K562 (cell line): Measurements from ENCODE around the gene OR4D9. TPM values are rescaled to one million over a fixed set of nuclear protein-coding genes. Genes with fewer than 3 reads are reported as not detected.

Experiments
- ATAC-seq: fragments of 200-7000 bp; cut with Tn5 transposase; 3 replicates; pipeline ENCODE4 v1.9.1; 2020; ENCODE audit warnings: moderate library complexity
- Bru-seq: library from RNA; stranded (reverse); fragments of 400-500 nt; gene quantifications from one replicate; lab custom pipeline; 2021; lab: Mats Ljungman, UMichigan
- BruChase-seq, 2 experiments: library from RNA; stranded (reverse); fragments of 400-500 nt; gene quantifications; one replicate each; lab custom pipeline; 2021; lab: Mats Ljungman, UMichigan
- BruUV-seq: library from RNA; stranded (reverse); fragments of 400-500 nt; replicated peaks from 2 replicates; lab custom pipeline; 2021; lab: Mats Ljungman, UMichigan
- CTCF ChIA-PET: fragments of 300-600 bp; formaldehyde crosslinking; extraction: SDS; loops from one replicate; lab custom pipeline; 2021; ENCODE audit warnings: low intra/inter-chr PET ratio; lab: Yijun Ruan, JAX
- POLR2A ChIA-PET: fragments of 300-600, 350-650 bp; sonication (Branson Sonifier 250); formaldehyde crosslinking; extraction: SDS; loops from one replicate; lab custom pipeline; 2021; ENCODE audit warnings: antibody characterized with exemption, inconsistent platforms; lab: Yijun Ruan, JAX
- DNase-seq, 4 experiments: peaks; one replicate each; pipeline versions ENCODE4 v3.0.0 to v3.0.0-alpha.2; 2011 to 2018; ENCODE audit warnings: low spot score in 3 of 4, mixed read lengths in 3 of 4; ENCODE audit errors: extremely low read depth in 1 of 4
- FAIRE-seq: peaks from 2 replicates; lab custom pipeline; 2011; peaks lifted over from hg19 to GRCh38; lab: Jason Lieb, UNC
- H2AFZ ChIP-seq: 2 replicates; pipeline ENCODE4 v1.6.0; 2011; ENCODE audit warnings: low read depth, low read length, control low read depth, inconsistent platforms
- H3K27ac ChIP-seq: fragments of 200-600 bp; 3 replicates; pipeline ENCODE4 v1.8.0; 2011; ENCODE audit warnings: low read depth, mild to moderate bottlenecking, control low read depth, inconsistent platforms, low read length, moderate library complexity, mixed read lengths; ENCODE audit errors: extremely low read depth
- H3K27me3 ChIP-seq, 2 experiments: fragments of 300-600 bp in 1 of 2; 2 replicates in 1 of 2; 3 replicates in 1 of 2; pipeline versions ENCODE4 v1.6.0 to v1.8.0; 2011; ENCODE audit warnings: inconsistent platforms in 2 of 2, low read length in 2 of 2, mild to moderate bottlenecking in 1 of 2, mixed read lengths in 1 of 2, moderate library complexity in 1 of 2; ENCODE audit not compliant: control insufficient read depth in 2 of 2, insufficient read depth in 2 of 2
- H3K36me3 ChIP-seq: fragments of 300-600 bp; 3 replicates; pipeline ENCODE4 v1.8.0; 2011; ENCODE audit warnings: mild to moderate bottlenecking, low read length, inconsistent platforms; ENCODE audit not compliant: control insufficient read depth, insufficient read depth
- H3K4me1 ChIP-seq, 2 experiments: fragments of 200-600 bp in 1 of 2; replicated peaks in 1 of 2; 2 replicates in 1 of 2; 3 replicates in 1 of 2; pipeline versions ENCODE4 v1.5.1 to v1.8.0; 2011; ENCODE audit warnings: inconsistent platforms in 2 of 2, low read length in 2 of 2, mild to moderate bottlenecking in 1 of 2, mixed read lengths in 1 of 2, moderate library complexity in 1 of 2; ENCODE audit not compliant: control insufficient read depth in 2 of 2, insufficient read depth in 2 of 2
- H3K4me2 ChIP-seq: 2 replicates; pipeline ENCODE4 v1.6.1; 2011; ENCODE audit warnings: low read length, control low read depth, inconsistent platforms, mixed read lengths; ENCODE audit not compliant: insufficient read depth
- H3K4me3 ChIP-seq: fragments of 200-600 bp; sonication (generic), shearing (Covaris generic); 2 replicates; pipeline ENCODE4 v1.5.1; 2016; ENCODE audit warnings: control low read depth, inconsistent platforms
- H3K79me2 ChIP-seq: fragments of 200-600 bp; 3 replicates; pipeline ENCODE4 v1.8.0; 2011; ENCODE audit warnings: low read length, inconsistent platforms; ENCODE audit not compliant: control insufficient read depth, insufficient read depth
- H3K9ac ChIP-seq, 2 experiments: 2 replicates each; pipeline versions ENCODE4 v1.6.0 to v1.6.1; 2011; ENCODE audit warnings: low read depth in 2 of 2, low read length in 2 of 2, control low read depth in 1 of 2, inconsistent platforms in 1 of 2, mild to moderate bottlenecking in 1 of 2, mixed read lengths in 1 of 2; ENCODE audit not compliant: insufficient read depth in 1 of 2
- H3K9me1 ChIP-seq: one replicate; pipeline ENCODE4 v1.6.0; 2011; ENCODE audit warnings: inconsistent platforms, mild to moderate bottlenecking, low read length, moderate library complexity; ENCODE audit not compliant: control insufficient read depth, insufficient read depth
- H3K9me3 ChIP-seq: replicated peaks from 2 replicates; pipeline ENCODE4 v1.5.1; 2011; ENCODE audit warnings: low read depth, low read length, inconsistent platforms; ENCODE audit not compliant: control insufficient read depth, insufficient read depth
- H4K20me1 ChIP-seq: replicated peaks from 2 replicates; pipeline ENCODE4 v1.6.1; 2011; ENCODE audit warnings: low read length, inconsistent platforms, mixed read lengths; ENCODE audit not compliant: control insufficient read depth, insufficient read depth
- C11orf30 ChIP-seq: fragments of 450-650 bp; IDR thresholded peaks from 2 replicates; pipeline ENCODE4 v1.6.1; 2016; ENCODE audit warnings: low read depth, mild to moderate bottlenecking
- ELK1 ChIP-seq: sonication (generic); formaldehyde crosslinking; IDR thresholded peaks from 2 replicates; pipeline ENCODE4 v1.8.1; 2022; ENCODE audit warnings: missing genetic modification reagents
- ETV1 ChIP-seq: fragments of 450-650 bp; conservative IDR thresholded peaks from 2 replicates; pipeline ENCODE4 v1.6.1; 2016; ENCODE audit warnings: missing genetic modification characterization, control low read depth, low read depth, missing compliant biosample characterization
- ZBTB1 ChIP-seq: sonication (generic); formaldehyde crosslinking; IDR thresholded peaks from 2 replicates; pipeline ENCODE4 v1.8.1; 2023; ENCODE audit warnings: missing genetic modification reagents, low read depth, mild to moderate bottlenecking, borderline replicate concordance
- ZNF280B ChIP-seq: fragments of 250-450 bp; sonication (Bioruptor Pico); IDR thresholded peaks from 2 replicates; pipeline ENCODE4 v1.5.1; 2021; ENCODE audit warnings: mild to moderate bottlenecking
- WGBS: fragments of 100-300 bp; shearing (Covaris generic); methylation state at CpG from one replicate; pipeline ENCODE4 v1.1.6; 2016; ENCODE audit warnings: low coverage, mixed read lengths; ENCODE audit not compliant: insufficient coverage; ENCODE audit errors: missing lambda C conversion rate; 5-methylcytosine and 5-hydroxymethylcytosine counted together
- in situ Hi-C: fragments of 300-500 bp; cut with MboI; formaldehyde crosslinking; loops from 4 replicates; pipeline ENCODE4 v1.15.0; 2018; ENCODE audit warnings: inconsistent platforms, mixed read lengths
- intact Hi-C: fragments of 100-400 bp; cut with micrococcal nuclease; formaldehyde crosslinking; loops from 2 replicates; pipeline ENCODE4 v1.14.2; 2022
- long read RNA-seq, 3 experiments: library from polyadenylated mRNA in 2 of 3; library from RNA in 1 of 3; unstranded in 2 of 3; stranded (forward) in 1 of 3; transcript quantifications; one replicate each; pipeline ENCODE4 v2.0.0, GENCODE V29; 2019 to 2022
- polyA minus RNA-seq, 3 experiments: library from RNA; depleted of rRNA, polyadenylated mRNA; stranded (reverse); fragments of >200 nt; gene quantifications; 2 replicates each; pipeline ENCODE4 v1.2.3, GENCODE V29; 2011
- polyA plus RNA-seq, 8 experiments: library from polyadenylated mRNA; depleted of rRNA in 4 of 8; stranded (reverse) in 5 of 8; unstranded in 3 of 8; fragments of >200 nt; fragmentation: Nextera tagmentation in 2 of 8; fragmentation: Illumina TruSeq in 1 of 8; extraction: Ambion mirVana in 2 of 8; extraction: Trizol in 1 of 8; gene quantifications; 2 replicates each; pipeline versions ENCODE4 v1.2.1 to v1.2.3, GENCODE V29; 2011 to 2014; ENCODE audit warnings: inconsistent platforms in 1 of 8, missing spikeins in 1 of 8
- total RNA-seq, 7 experiments: library from RNA; depleted of rRNA in 6 of 7; stranded (reverse); fragments of >200 nt in 6 of 7; fragmentation: Illumina TruSeq in 2 of 7; extraction: Trizol in 2 of 7; gene quantifications; 2 replicates each; pipeline versions ENCODE4 v1.2.1 to v1.2.3, GENCODE V29; 2011 to 2021; ENCODE audit warnings: low replicate concordance in 1 of 7

Gene OR4D9
- not detected in 2 replicates for total RNA-seq (2011; cell fraction: chromatin; rRNA removed; ENCODE audit: low replicate concordance)
- not detected in 2 replicates for total RNA-seq (2011; cell fraction: nucleolus; rRNA removed)
- not detected in 2 replicates for total RNA-seq (2011; cell fraction: nucleoplasm; rRNA removed)
- total RNA-seq (2014; rRNA removed) (not detected in 2 replicates), total RNA-seq (2014; rRNA removed; fragmentation: Illumina TruSeq; extraction: Trizol) (not detected in 2 replicates), total RNA-seq (2015; rRNA removed; fragmentation: Illumina TruSeq; extraction: Trizol) (not detected in 2 replicates), total RNA-seq (2021) (not detected in 2 replicates), polyA plus RNA-seq (2011; rRNA removed) (not detected in 2 replicates), polyA plus RNA-seq (2014; fragmentation: Illumina TruSeq; extraction: Trizol) (not detected in 2 replicates), polyA plus RNA-seq (2014; fragmentation: Nextera tagmentation; extraction: Ambion mirVana) (not detected), polyA plus RNA-seq (2014; rRNA removed) (not detected in 2 replicates), polyA minus RNA-seq (2011; rRNA and poly(A)+ RNA removed) (not detected in 2 replicates), Bru-seq, nascent RNA (percentile 9 among the genes with signal in this experiment), BruChase-seq, experiment 1, labeled RNA remaining after a 2-hour chase (not detected), BruChase-seq, experiment 2, labeled RNA remaining after a 6-hour chase (not detected)
- polyA plus RNA-seq (2011; cell fraction: cytosol; rRNA removed) = not detected in 2 replicates
- not detected in 2 replicates for polyA plus RNA-seq (2011; cell fraction: nucleus; rRNA removed)
- polyA plus RNA-seq (2012) = not detected in 2 replicates
- polyA minus RNA-seq (2011; cell fraction: cytosol; rRNA and poly(A)+ RNA removed) = not detected in 2 replicates
- polyA minus RNA-seq (2011; cell fraction: nucleus; rRNA and poly(A)+ RNA removed) = not detected in 2 replicates
- long read RNA-seq, experiment 1 = 0 reads
- long read RNA-seq, experiment 2 = 0 reads
- long read RNA-seq, experiment 3 = 0 reads

DNA sequence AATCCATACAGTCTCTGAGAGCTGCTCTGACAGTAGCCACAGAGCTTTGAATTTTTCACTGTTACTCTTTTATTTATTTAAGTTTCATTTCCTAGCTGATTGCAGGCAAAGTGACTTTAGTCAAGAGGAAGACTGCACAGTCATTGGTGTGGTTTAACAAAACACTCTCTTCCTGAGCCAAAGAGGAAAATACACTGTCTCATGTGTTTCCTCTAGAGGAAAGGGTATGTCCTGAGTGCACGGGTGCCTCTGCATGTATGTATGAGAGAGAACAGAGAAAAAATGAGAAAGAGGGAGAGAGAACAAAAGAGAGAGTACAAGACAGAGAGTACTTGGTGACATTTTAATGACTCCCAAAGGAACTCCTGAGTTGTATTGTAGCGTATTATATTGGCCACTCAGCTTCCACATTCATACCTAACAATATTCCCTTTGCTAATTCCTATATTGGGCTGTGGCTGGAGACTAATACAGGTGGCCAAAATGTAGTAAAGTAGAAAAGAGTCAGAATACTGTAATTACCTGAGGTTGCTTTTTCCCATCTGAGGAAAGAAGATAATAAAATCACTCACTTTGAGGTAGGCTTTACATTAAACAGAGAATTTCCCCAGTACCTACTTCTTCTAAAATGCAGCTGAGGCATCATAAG is at the start of gene OR4D9:
TSS of gene OR4D9 (plus strand) at position 599 of the 649 bp plus-strand sequence. CDS start 3,374 bp downstream, outside the sequence.
- peaks cover 0 to 4% of the 10 kb centered on the region in 2 experiments; a peak in 1 of 5 replicates for H3K27me3 ChIP-seq
- H3K27ac ChIP-seq = no peak within 1 kb of the TSS
- intact Hi-C loops (no loop called here), in situ Hi-C loops (no loop called here)
- ATAC-seq (peak; percentile 80), DNase-seq (peak in 1 of 4 experiments; percentile 27), FAIRE-seq (no peak)
- CTCF ChIA-PET = no interaction called here
- BruUV-seq = no TSS peak
- no peak within 1 kb of the TSS for H3K4me3 ChIP-seq
- peak within 1 kb of the TSS; percentile 41 for H2AFZ ChIP-seq
- H4K20me1 ChIP-seq = no peaks in the 10 kb centered on the region
- no peaks in the 10 kb centered on the region for H3K79me2 ChIP-seq
- no peak within 1 kb of the TSS for H3K9ac ChIP-seq
- POLR2A ChIA-PET = interaction anchor here (0.6 to 0.8 kb wide), 2 partner anchors 13 to 134 kb away, joined by 3 to 4 read pairs; no protein-coding TSS in a partner anchor
- H3K9me3 ChIP-seq = no peaks in the 10 kb centered on the region
- no peak within 1 kb of the TSS for H3K4me2 ChIP-seq
- peaks cover 0 to 6% of the 10 kb centered on the region in 2 experiments; a peak in 1 of 5 replicates for H3K4me1 ChIP-seq
- WGBS = 38% methylated on average over 2 of the region's 2 CpGs
- no peaks in the 10 kb centered on the region for H3K36me3 ChIP-seq
- no peaks in the 10 kb centered on the region for H3K9me1 ChIP-seq
- peak; percentile 39 for TF ChIP-seq C11orf30
- TF ChIP-seq ZBTB1 = no peak
- peak; percentile 54; the same call in 1 of the 2 replicates for TF ChIP-seq ETV1 (tag)
- TF ChIP-seq ZNF280B (CRISPR knock-in tag) = no peak
- no peak for TF ChIP-seq ELK1 (CRISPR knock-in tag)
